K562 (cell line): Measurements from ENCODE around the gene CCDC9B. TPM values are rescaled to one million over a fixed set of nuclear protein-coding genes. Genes with fewer than 3 reads are reported as not detected.
A peak's percentile ranks its signal among the peaks of the same experiment; 100 is the strongest.

ENCODE experiments used
- ATAC-seq: fragments of 200-7000 bp; cut with Tn5 transposase; 3 replicates; pipeline ENCODE4 v1.9.1; 2020; ENCODE audit warnings: moderate library complexity
- BruUV-seq: library from RNA; stranded (reverse); fragments of 400-500 nt; replicated peaks from 2 replicates; lab custom pipeline; 2021; lab: Mats Ljungman, UMichigan
- CTCF ChIA-PET: fragments of 300-600 bp; formaldehyde crosslinking; extraction: SDS; loops from one replicate; lab custom pipeline; 2021; ENCODE audit warnings: low intra/inter-chr PET ratio; lab: Yijun Ruan, JAX
- POLR2A ChIA-PET: fragments of 300-600, 350-650 bp; sonication (Branson Sonifier 250); formaldehyde crosslinking; extraction: SDS; loops from one replicate; lab custom pipeline; 2021; ENCODE audit warnings: antibody characterized with exemption, inconsistent platforms; lab: Yijun Ruan, JAX
- DNase-seq, 4 experiments: peaks; one replicate each; pipeline versions ENCODE4 v3.0.0 to v3.0.0-alpha.2; 2011 to 2018; ENCODE audit warnings: low spot score in 3 of 4, mixed read lengths in 3 of 4; ENCODE audit errors: extremely low read depth in 1 of 4
- FAIRE-seq: peaks from 2 replicates; lab custom pipeline; 2011; peaks lifted over from hg19 to GRCh38; lab: Jason Lieb, UNC
- H2AFZ ChIP-seq: 2 replicates; pipeline ENCODE4 v1.6.0; 2011; ENCODE audit warnings: low read depth, low read length, control low read depth, inconsistent platforms
- H3K27ac ChIP-seq: fragments of 200-600 bp; 3 replicates; pipeline ENCODE4 v1.8.0; 2011; ENCODE audit warnings: low read depth, mild to moderate bottlenecking, control low read depth, inconsistent platforms, low read length, moderate library complexity, mixed read lengths; ENCODE audit errors: extremely low read depth
- H3K27me3 ChIP-seq, 2 experiments: fragments of 300-600 bp in 1 of 2; 2 replicates in 1 of 2; 3 replicates in 1 of 2; pipeline versions ENCODE4 v1.6.0 to v1.8.0; 2011; ENCODE audit warnings: inconsistent platforms in 2 of 2, low read length in 2 of 2, mild to moderate bottlenecking in 1 of 2, mixed read lengths in 1 of 2, moderate library complexity in 1 of 2; ENCODE audit not compliant: control insufficient read depth in 2 of 2, insufficient read depth in 2 of 2
- H3K36me3 ChIP-seq: fragments of 300-600 bp; 3 replicates; pipeline ENCODE4 v1.8.0; 2011; ENCODE audit warnings: mild to moderate bottlenecking, low read length, inconsistent platforms; ENCODE audit not compliant: control insufficient read depth, insufficient read depth
- H3K4me1 ChIP-seq, 2 experiments: fragments of 200-600 bp in 1 of 2; replicated peaks in 1 of 2; 2 replicates in 1 of 2; 3 replicates in 1 of 2; pipeline versions ENCODE4 v1.5.1 to v1.8.0; 2011; ENCODE audit warnings: inconsistent platforms in 2 of 2, low read length in 2 of 2, mild to moderate bottlenecking in 1 of 2, mixed read lengths in 1 of 2, moderate library complexity in 1 of 2; ENCODE audit not compliant: control insufficient read depth in 2 of 2, insufficient read depth in 2 of 2
- H3K4me2 ChIP-seq: 2 replicates; pipeline ENCODE4 v1.6.1; 2011; ENCODE audit warnings: low read length, control low read depth, inconsistent platforms, mixed read lengths; ENCODE audit not compliant: insufficient read depth
- H3K4me3 ChIP-seq: fragments of 200-600 bp; sonication (generic), shearing (Covaris generic); 2 replicates; pipeline ENCODE4 v1.5.1; 2016; ENCODE audit warnings: control low read depth, inconsistent platforms
- H3K79me2 ChIP-seq: fragments of 200-600 bp; 3 replicates; pipeline ENCODE4 v1.8.0; 2011; ENCODE audit warnings: low read length, inconsistent platforms; ENCODE audit not compliant: control insufficient read depth, insufficient read depth
- H3K9ac ChIP-seq, 2 experiments: 2 replicates each; pipeline versions ENCODE4 v1.6.0 to v1.6.1; 2011; ENCODE audit warnings: low read depth in 2 of 2, low read length in 2 of 2, control low read depth in 1 of 2, inconsistent platforms in 1 of 2, mild to moderate bottlenecking in 1 of 2, mixed read lengths in 1 of 2; ENCODE audit not compliant: insufficient read depth in 1 of 2
- H3K9me1 ChIP-seq: one replicate; pipeline ENCODE4 v1.6.0; 2011; ENCODE audit warnings: inconsistent platforms, mild to moderate bottlenecking, low read length, moderate library complexity; ENCODE audit not compliant: control insufficient read depth, insufficient read depth
- H3K9me3 ChIP-seq: replicated peaks from 2 replicates; pipeline ENCODE4 v1.5.1; 2011; ENCODE audit warnings: low read depth, low read length, inconsistent platforms; ENCODE audit not compliant: control insufficient read depth, insufficient read depth
- H4K20me1 ChIP-seq: replicated peaks from 2 replicates; pipeline ENCODE4 v1.6.1; 2011; ENCODE audit warnings: low read length, inconsistent platforms, mixed read lengths; ENCODE audit not compliant: control insufficient read depth, insufficient read depth
- E2F8 ChIP-seq: fragments of 450-650 bp; IDR thresholded peaks from 2 replicates; pipeline ENCODE4 v1.7.1; 2018; ENCODE audit warnings: mild to moderate bottlenecking, low read depth; ENCODE audit not compliant: partially characterized antibody
- HNRNPLL ChIP-seq: fragments of 200-400 bp; formaldehyde crosslinking; IDR thresholded peaks from 2 replicates; pipeline ENCODE4 v1.6.1; 2017; ENCODE audit warnings: low read length, low read depth, mild to moderate bottlenecking; ENCODE audit not compliant: poor library complexity, severe bottlenecking
- KLF1 ChIP-seq: fragments of 450-650 bp; IDR thresholded peaks from 2 replicates; pipeline ENCODE4 v1.6.1; 2016; ENCODE audit warnings: missing genetic modification characterization, missing compliant biosample characterization
- PCBP2 ChIP-seq: fragments of 200-400 bp; formaldehyde crosslinking; IDR thresholded peaks from 2 replicates; pipeline ENCODE4 v1.6.1; 2018; ENCODE audit warnings: low read length, low read depth, mild to moderate bottlenecking, moderate library complexity; ENCODE audit not compliant: poor library complexity, severe bottlenecking
- SOX6 ChIP-seq: fragments of 450-650 bp; IDR thresholded peaks from 2 replicates; pipeline ENCODE4 v1.6.1; 2014; ENCODE audit warnings: mild to moderate bottlenecking
- SRSF9 ChIP-seq: fragments of 200-400 bp; formaldehyde crosslinking; IDR thresholded peaks from 2 replicates; pipeline ENCODE4 v1.6.1; 2017; ENCODE audit warnings: low read depth, low read length, borderline replicate concordance
- TCF3 ChIP-seq: sonication (generic); formaldehyde crosslinking; IDR thresholded peaks from 2 replicates; pipeline ENCODE4 v1.4.0; 2020; ENCODE audit warnings: mild to moderate bottlenecking, missing genetic modification reagents
- TEAD1 ChIP-seq, 2 experiments: fragments of 450-650 bp in 1 of 2; sonication (generic) in 1 of 2; formaldehyde crosslinking; IDR thresholded peaks; 2 replicates each; pipeline versions ENCODE4 v1.4.0 to v1.8.0; 2020 to 2022; ENCODE audit warnings: mild to moderate bottlenecking in 2 of 2, missing genetic modification reagents in 1 of 2
- ZBTB2 ChIP-seq: fragments of 450-650 bp; IDR thresholded peaks from 2 replicates; pipeline ENCODE4 v1.6.1; 2016; ENCODE audit warnings: antibody characterized with exemption
- ZC3H8 ChIP-seq: fragments of 450-650 bp; IDR thresholded peaks from 2 replicates; pipeline ENCODE4 v1.6.1; 2017
- ZNF449 ChIP-seq: fragments of 250-450 bp; sonication (Bioruptor Pico); IDR thresholded peaks from 2 replicates; pipeline ENCODE4 v1.8.0; 2022; ENCODE audit warnings: moderate library complexity, mild to moderate bottlenecking, inconsistent platforms
- ZNF77 ChIP-seq: fragments of 250-450 bp; sonication (Bioruptor Pico); IDR thresholded peaks from 2 replicates; pipeline ENCODE4 v1.5.0; 2020
- WGBS: fragments of 100-300 bp; shearing (Covaris generic); methylation state at CpG from one replicate; pipeline ENCODE4 v1.1.6; 2016; ENCODE audit warnings: low coverage, mixed read lengths; ENCODE audit not compliant: insufficient coverage; ENCODE audit errors: missing lambda C conversion rate; 5-methylcytosine and 5-hydroxymethylcytosine counted together
- in situ Hi-C: fragments of 300-500 bp; cut with MboI; formaldehyde crosslinking; loops from 4 replicates; pipeline ENCODE4 v1.15.0; 2018; ENCODE audit warnings: inconsistent platforms, mixed read lengths
- intact Hi-C: fragments of 100-400 bp; cut with micrococcal nuclease; formaldehyde crosslinking; loops from 2 replicates; pipeline ENCODE4 v1.14.2; 2022
- polyA plus RNA-seq, 8 experiments: library from polyadenylated mRNA; depleted of rRNA in 4 of 8; stranded (reverse) in 5 of 8; unstranded in 3 of 8; fragments of >200 nt; fragmentation: Nextera tagmentation in 2 of 8; fragmentation: Illumina TruSeq in 1 of 8; extraction: Ambion mirVana in 2 of 8; extraction: Trizol in 1 of 8; gene quantifications; 2 replicates each; pipeline versions ENCODE4 v1.2.1 to v1.2.3, GENCODE V29; 2011 to 2014; ENCODE audit warnings: inconsistent platforms in 1 of 8, missing spikeins in 1 of 8
- total RNA-seq, 7 experiments: library from RNA; depleted of rRNA in 6 of 7; stranded (reverse); fragments of >200 nt in 6 of 7; fragmentation: Illumina TruSeq in 2 of 7; extraction: Trizol in 2 of 7; gene quantifications; 2 replicates each; pipeline versions ENCODE4 v1.2.1 to v1.2.3, GENCODE V29; 2011 to 2021; ENCODE audit warnings: low replicate concordance in 1 of 7
- TF ChIP-seq, protein P1 (sequence below): fragments of 200-800 bp; sonication (Bioruptor generic); IDR thresholded peaks from 2 replicates; pipeline ENCODE4 v1.6.1; 2017; ENCODE audit warnings: missing genetic modification characterization, missing compliant biosample characterization

The CCDC9B gene
- total and polyA plus RNA-seq, 9 of the 15 experiments (the other 6 are each of a cell fraction or from before 2014, with no cell fraction given), result 0.01 to 0.47 (median 0.15) TPM; not detected in 1

- intact Hi-C loops, result no loop called here
- peak overlapping the region; percentile 81; the same call in 1 of the 2 replicates for H2AFZ ChIP-seq
- no peaks in the 10 kb centered on the region for H3K79me2 ChIP-seq
- no peak for ATAC-seq
- ChIA-PET POLR2A (interaction anchor here (0.6 to 2.0 kb wide), 6 partner anchors 11 to 24 kb away, joined by 3 to 10 read pairs (median 4); partner anchors contain the start of gene INAFM2), CTCF (interaction anchor here (1.2 to 5.2 kb wide), 4 partner anchors 12 to 523 kb away, joined by 3 to 87 read pairs (median 8); partner anchors contain the start of gene ANKRD63)
- WGBS, result 33% methylated on average over 8 of the region's 8 CpGs
- no TSS peak for BruUV-seq
- no peaks in the 10 kb centered on the region for H4K20me1 ChIP-seq
- no peaks in the 10 kb centered on the region for H3K9me3 ChIP-seq
- no peaks in the 10 kb centered on the region for H3K9me1 ChIP-seq
- peak overlapping the region; percentile 65; the same call in 1 of the 2 replicates for H3K4me2 ChIP-seq
- H3K27ac ChIP-seq, result peak overlapping the region; percentile 35; the same call in 1 of the 3 replicates
- no peaks in the 10 kb centered on the region for H3K36me3 ChIP-seq
- no peak for DNase-seq
- no peak overlapping the region; a peak in 1 of 4 replicates for H3K9ac ChIP-seq
- peaks cover 22 to 34% of the 10 kb centered on the region in 2 experiments for H3K4me1 ChIP-seq
- peaks cover 0 to 18% of the 10 kb centered on the region in 2 experiments; a peak in 3 of 5 replicates for H3K27me3 ChIP-seq
- no peak for FAIRE-seq
- in situ Hi-C loops, result no loop called here
- H3K4me3 ChIP-seq, result no peak overlapping the region
- TF ChIP-seq TEAD1 (CRISPR knock-in tag; IDR thresholded peaks at IDR 0.05) (no peak), ZC3H8 (no peak), E2F8 (no peak), HNRNPLL (no peak), KLF1 (tag) (no peak), ZNF77 (no peak), ZBTB2 (no peak), PCBP2 (no peak), TCF3 (CRISPR knock-in tag) (no peak), ZNF449 (CRISPR knock-in tag) (no peak), SOX6 (no peak), SRSF9 (no peak)
- TF ChIP-seq, protein P1, sequence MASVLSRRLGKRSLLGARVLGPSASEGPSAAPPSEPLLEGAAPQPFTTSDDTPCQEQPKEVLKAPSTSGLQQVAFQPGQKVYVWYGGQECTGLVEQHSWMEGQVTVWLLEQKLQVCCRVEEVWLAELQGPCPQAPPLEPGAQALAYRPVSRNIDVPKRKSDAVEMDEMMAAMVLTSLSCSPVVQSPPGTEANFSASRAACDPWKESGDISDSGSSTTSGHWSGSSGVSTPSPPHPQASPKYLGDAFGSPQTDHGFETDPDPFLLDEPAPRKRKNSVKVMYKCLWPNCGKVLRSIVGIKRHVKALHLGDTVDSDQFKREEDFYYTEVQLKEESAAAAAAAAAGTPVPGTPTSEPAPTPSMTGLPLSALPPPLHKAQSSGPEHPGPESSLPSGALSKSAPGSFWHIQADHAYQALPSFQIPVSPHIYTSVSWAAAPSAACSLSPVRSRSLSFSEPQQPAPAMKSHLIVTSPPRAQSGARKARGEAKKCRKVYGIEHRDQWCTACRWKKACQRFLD (CRISPR knock-in tag), result no peak
Measured at GRCh38 chr15:40309344-40309862, 31.3 kb downstream of the CCDC9B start.
